Adrenal gland (tissue), 5 donors: ENCODE results near the gene KCNAB2.

Source experiments
- CTCF ChIP-seq, 6 experiments: fragments of 450-650 bp in 4 of 6; fragments of 200-600 bp in 2 of 6; sonication (generic) in 1 of 6; IDR thresholded peaks; 1 replicate in 5 of 6; 2 replicates in 1 of 6; pipeline versions ENCODE4 v1.5.1 to v1.8.0; 2016 to 2021; ENCODE audit warnings: antibody characterized with exemption in 6 of 6, mild to moderate bottlenecking in 2 of 6, moderate library complexity in 1 of 6
- POLR2A ChIP-seq, 2 donors: fragments of 450-650 bp; IDR thresholded peaks; one replicate each; pipeline ENCODE4 v1.6.1; 2017; ENCODE audit warnings: antibody characterized with exemption in 2 of 2, mild to moderate bottlenecking in 2 of 2, moderate library complexity in 1 of 2
- donor health status: DM: no; HTN: no; CAD: no.

GRCh38 chr1:6113745-6114144 lies 68.1 kb downstream of the KCNAB2 start:
- no peak for TF ChIP-seq CTCF (IDR thresholded peaks at IDR 0.05)
- TF ChIP-seq POLR2A (IDR thresholded peaks at IDR 0.05), result no peak
